NCI-H146 (cell line): ENCODE results near the gene COL5A3.
A peak's percentile ranks its signal among the peaks of the same experiment; 100 is the strongest.

ENCODE experiments used
- DNase-seq: peaks from one replicate; lab custom pipeline; 2025; lab: John Stamatoyannopoulos, UW

COL5A3 gene

GRCh38 chr19:10010939-10011338 lies 635 bp upstream of the COL5A3 start:
- DNase-seq = no peak

GRCh38 chr19:10009714-10010224 lies 535 bp downstream of the COL5A3 start:
- no peak for DNase-seq

- peak; percentile 0 for DNase-seq
Measured at GRCh38 chr19:10008184-10008765, 2.0 kb downstream of the COL5A3 start.

- DNase-seq = no peak
Measured at GRCh38 chr19:10007371-10008183, 2.7 kb downstream of the COL5A3 start.

- DNase-seq = no peak
Measured at GRCh38 chr19:10006752-10007323, 3.5 kb downstream of the COL5A3 start.

GRCh38 chr19:10006335-10006708 lies 4.0 kb downstream of the COL5A3 start:
- no peak for DNase-seq

GRCh38 chr19:10005632-10006334 lies 4.5 kb downstream of the COL5A3 start:
- no peak for DNase-seq

GRCh38 chr19:10004617-10005016 lies 5.7 kb downstream of the COL5A3 start:
- no peak for DNase-seq

GRCh38 chr19:10003271-10003670 lies 7.0 kb downstream of the COL5A3 start:
- DNase-seq = no peak

- no peak for DNase-seq
Measured at GRCh38 chr19:10001899-10002298, 8.4 kb downstream of the COL5A3 start.

- DNase-seq = peak; percentile 39
Measured at GRCh38 chr19:10000171-10000826, 10.0 kb downstream of the COL5A3 start.

GRCh38 chr19:9996541-9996940 lies 13.8 kb downstream of the COL5A3 start:
- no peak for DNase-seq

GRCh38 chr19:9995999-9996398 lies 14.3 kb downstream of the COL5A3 start:
- no peak for DNase-seq

- DNase-seq = no peak
Measured at GRCh38 chr19:9995084-9995483, 15.2 kb downstream of the COL5A3 start.

- DNase-seq = no peak
Measured at GRCh38 chr19:9991425-9992191, 18.7 kb downstream of the COL5A3 start.

- no peak for DNase-seq
Measured at GRCh38 chr19:9989504-9989903, 20.8 kb downstream of the COL5A3 start.

- no peak for DNase-seq
Measured at GRCh38 chr19:9986787-9987281, 23.5 kb downstream of the COL5A3 start.

- no peak for DNase-seq
Measured at GRCh38 chr19:9981406-9982260, 28.7 kb downstream of the COL5A3 start.

- DNase-seq = no peak
Measured at GRCh38 chr19:9972103-9972502, 38.2 kb downstream of the COL5A3 start.
